ENCODE results near the gene SF3B6. TPM values are rescaled to one million over a fixed set of nuclear protein-coding genes. Genes with fewer than 3 reads are reported as not detected.

Gene SF3B6

GRCh38 chr2:24024018-24024417 is 52.1 kb downstream of the SF3B6 start:
- H3K4me3 ChIP-seq (ENCODE audit: low read length), result no peak overlapping the region
- H3K9me3 ChIP-seq (replicated peaks; ENCODE audit: low read length), result no peaks in the 10 kb centered on the region
- no peak overlapping the region for H3K4me2 ChIP-seq (ENCODE audit: low read length)
- peaks cover 8% of the 10 kb centered on the region for H3K4me1 ChIP-seq (ENCODE audit: control insufficient read depth, insufficient read depth, low read length)
- peaks cover 19% of the 10 kb centered on the region for H3K36me3 ChIP-seq (ENCODE audit: insufficient read depth, low read length)
- H3K9ac ChIP-seq (ENCODE audit: low read depth, low read length), result no peak overlapping the region
- no peaks in the 10 kb centered on the region for H3K27me3 ChIP-seq (ENCODE audit: control insufficient read depth, insufficient read depth, low read length)

- H3K4me3 ChIP-seq (ENCODE audit: low read length), result no peak overlapping the region
- no peak overlapping the region for H3K9ac ChIP-seq (ENCODE audit: low read depth, low read length)
- H3K27me3 ChIP-seq (ENCODE audit: control insufficient read depth, insufficient read depth, low read length), result no peaks in the 10 kb centered on the region
- no peaks in the 10 kb centered on the region for H3K9me3 ChIP-seq (replicated peaks; ENCODE audit: low read length)
- no peak overlapping the region for H3K4me2 ChIP-seq (ENCODE audit: low read length)
- peaks cover 16% of the 10 kb centered on the region for H3K36me3 ChIP-seq (ENCODE audit: insufficient read depth, low read length)
- peaks cover 8% of the 10 kb centered on the region for H3K4me1 ChIP-seq (ENCODE audit: control insufficient read depth, insufficient read depth, low read length)
Measured at GRCh38 chr2:24022975-24023575, 53.1 kb downstream of the SF3B6 start.

GRCh38 chr2:24022324-24022974 is 53.7 kb downstream of the SF3B6 start:
- H3K9ac ChIP-seq (ENCODE audit: low read depth, low read length), result no peak overlapping the region
- no peak overlapping the region for H3K4me2 ChIP-seq (ENCODE audit: low read length)
- H3K9me3 ChIP-seq (replicated peaks; ENCODE audit: low read length), result no peaks in the 10 kb centered on the region
- H3K4me3 ChIP-seq (ENCODE audit: low read length), result no peak overlapping the region
- no peaks in the 10 kb centered on the region for H3K27me3 ChIP-seq (ENCODE audit: control insufficient read depth, insufficient read depth, low read length)
- peaks cover 8% of the 10 kb centered on the region for H3K4me1 ChIP-seq (ENCODE audit: control insufficient read depth, insufficient read depth, low read length)
- peaks cover 16% of the 10 kb centered on the region for H3K36me3 ChIP-seq (ENCODE audit: insufficient read depth, low read length)

- no peak overlapping the region for H3K9ac ChIP-seq (ENCODE audit: low read depth, low read length)
- H3K27me3 ChIP-seq (ENCODE audit: control insufficient read depth, insufficient read depth, low read length), result no peaks in the 10 kb centered on the region
- H3K4me2 ChIP-seq (ENCODE audit: low read length), result no peak overlapping the region
- no peaks in the 10 kb centered on the region for H3K9me3 ChIP-seq (replicated peaks; ENCODE audit: low read length)
- no peak overlapping the region for H3K4me3 ChIP-seq (ENCODE audit: low read length)
- peaks cover 16% of the 10 kb centered on the region for H3K36me3 ChIP-seq (ENCODE audit: insufficient read depth, low read length)
- peaks cover 16% of the 10 kb centered on the region for H3K4me1 ChIP-seq (ENCODE audit: control insufficient read depth, insufficient read depth, low read length)
Measured at GRCh38 chr2:24021122-24021998, 54.8 kb downstream of the SF3B6 start.

GRCh38 chr2:24020244-24020643 is 55.9 kb downstream of the SF3B6 start:
- Histone ChIP-seq H3K4me2 (ENCODE audit: low read length) (no peak overlapping the region), H3K9ac (ENCODE audit: low read depth, low read length) (no peak overlapping the region), H3K27me3 (ENCODE audit: control insufficient read depth, insufficient read depth, low read length) (no peaks in the 10 kb centered on the region), H3K36me3 (ENCODE audit: insufficient read depth, low read length) (peaks cover 16% of the 10 kb centered on the region), H3K4me1 (ENCODE audit: control insufficient read depth, insufficient read depth, low read length) (peaks cover 27% of the 10 kb centered on the region), H3K4me3 (ENCODE audit: low read length) (no peak overlapping the region), H3K9me3 (replicated peaks; ENCODE audit: low read length) (no peaks in the 10 kb centered on the region)

GRCh38 chr2:24019729-24020128 is 56.4 kb downstream of the SF3B6 start:
- Histone ChIP-seq H3K27me3 (ENCODE audit: control insufficient read depth, insufficient read depth, low read length) (no peaks in the 10 kb centered on the region), H3K36me3 (ENCODE audit: insufficient read depth, low read length) (peaks cover 16% of the 10 kb centered on the region), H3K9ac (ENCODE audit: low read depth, low read length) (no peak overlapping the region), H3K4me1 (ENCODE audit: control insufficient read depth, insufficient read depth, low read length) (peaks cover 32% of the 10 kb centered on the region), H3K4me3 (ENCODE audit: low read length) (no peak overlapping the region), H3K9me3 (replicated peaks; ENCODE audit: low read length) (no peaks in the 10 kb centered on the region), H3K4me2 (ENCODE audit: low read length) (no peak overlapping the region)

GRCh38 chr2:24018241-24018640 is 57.9 kb downstream of the SF3B6 start:
- H3K4me3 ChIP-seq (ENCODE audit: low read length), result no peak overlapping the region
- peaks cover 27% of the 10 kb centered on the region for H3K4me1 ChIP-seq (ENCODE audit: control insufficient read depth, insufficient read depth, low read length)
- H3K27me3 ChIP-seq (ENCODE audit: control insufficient read depth, insufficient read depth, low read length), result no peaks in the 10 kb centered on the region
- H3K9me3 ChIP-seq (replicated peaks; ENCODE audit: low read length), result no peaks in the 10 kb centered on the region
- H3K4me2 ChIP-seq (ENCODE audit: low read length), result no peak overlapping the region
- no peak overlapping the region for H3K9ac ChIP-seq (ENCODE audit: low read depth, low read length)
- peaks cover 6% of the 10 kb centered on the region for H3K36me3 ChIP-seq (ENCODE audit: insufficient read depth, low read length)

- no peak overlapping the region for H3K4me3 ChIP-seq (ENCODE audit: low read length)
- H3K9me3 ChIP-seq (replicated peaks; ENCODE audit: low read length), result no peaks in the 10 kb centered on the region
- H3K4me2 ChIP-seq (ENCODE audit: low read length), result no peak overlapping the region
- peaks cover 3% of the 10 kb centered on the region for H3K36me3 ChIP-seq (ENCODE audit: insufficient read depth, low read length)
- H3K9ac ChIP-seq (ENCODE audit: low read depth, low read length), result no peak overlapping the region
- H3K27me3 ChIP-seq (ENCODE audit: control insufficient read depth, insufficient read depth, low read length), result no peaks in the 10 kb centered on the region
- peaks cover 27% of the 10 kb centered on the region for H3K4me1 ChIP-seq (ENCODE audit: control insufficient read depth, insufficient read depth, low read length)
Measured at GRCh38 chr2:24017711-24018110, 58.4 kb downstream of the SF3B6 start.

Small RNA genes within 50 kb of the gene (small RNA-seq; reads per million reads assigned to genes)
- gene RNU6-370P, result not detected

All from skeletal muscle satellite cell (primary cell).